Fibroblast of the aortic adventitia (primary cell): ENCODE measurements around the gene ARHGEF40. TPM values are rescaled to one million over a fixed set of nuclear protein-coding genes. Genes with fewer than 3 reads are reported as not detected.

ENCODE experiments used
- DNase-seq: peaks from one replicate; pipeline ENCODE4 v3.0.0-alpha.2; 2010; ENCODE audit warnings: low read depth
- H3K4me3 ChIP-seq: 2 replicates; pipeline ENCODE4 v1.5.1; 2011; ENCODE audit warnings: low read depth, mild to moderate bottlenecking, control low read depth, low read length, moderate library complexity
- CTCF ChIP-seq: IDR thresholded peaks from 2 replicates; pipeline ENCODE4 v1.5.1; 2011; ENCODE audit warnings: mild to moderate bottlenecking, low read length, control low read depth, inconsistent platforms; ENCODE audit not compliant: insufficient read depth
- total RNA-seq: library from RNA; depleted of rRNA; stranded (reverse); fragments of >200 nt; gene quantifications from 2 replicates; pipeline ENCODE4 v1.2.3, GENCODE V29; 2012; ENCODE audit warnings: low replicate concordance

The ARHGEF40 gene
- total RNA-seq, 1 donor, result 47.4 TPM

- no peak for TF ChIP-seq CTCF
- DNase-seq, result no peak
Measured at GRCh38 chr14:21089877-21090193, 19.7 kb downstream of the ARHGEF40 start.

GRCh38 chr14:21090194-21090939 lies 20.3 kb downstream of the ARHGEF40 start:
- no peak for DNase-seq
- no peak overlapping the region for H3K4me3 ChIP-seq
- TF ChIP-seq CTCF, result peak; percentile 48

More at GRCh38 chr14:21089877-21090193, 19.7 kb downstream of the ARHGEF40 start:
- H3K4me3 ChIP-seq, result no peak overlapping the region

- no peak for DNase-seq
- no peak for TF ChIP-seq CTCF
- H3K4me3 ChIP-seq, result no peak overlapping the region
Measured at GRCh38 chr14:21090940-21091663, 21.0 kb downstream of the ARHGEF40 start.

- TF ChIP-seq CTCF, result no peak
Measured at GRCh38 chr14:21091821-21092272, 21.7 kb downstream of the ARHGEF40 start.

GRCh38 chr14:21092273-21093011 lies 22.3 kb downstream of the ARHGEF40 start:
- H3K4me3 ChIP-seq, result no peak overlapping the region
- peak; percentile 100 for TF ChIP-seq CTCF
- peak; percentile 71 for DNase-seq

More at GRCh38 chr14:21091821-21092272, 21.7 kb downstream of the ARHGEF40 start:
- DNase-seq, result no peak
- H3K4me3 ChIP-seq, result no peak overlapping the region

GRCh38 chr14:21093018-21093417 lies 22.9 kb downstream of the ARHGEF40 start:
- no peak for TF ChIP-seq CTCF
- no peak overlapping the region for H3K4me3 ChIP-seq
- no peak for DNase-seq
